Transverse colon (tissue), 4 donors: Measurements from ENCODE around the gene PCDHB5. TPM values are rescaled to one million over a fixed set of nuclear protein-coding genes. Genes with fewer than 3 reads are reported as not detected.
A peak's percentile ranks its signal among the peaks of the same experiment; 100 is the strongest.
"Not testable (repeated sequence)": the region's sequence is repeated elsewhere in the genome, so short reads cannot be mapped to it uniquely, and the experiment has no call there.

Source experiments
- DNase-seq: peaks from one replicate; pipeline ENCODE4 v3.0.0-alpha.2; 2019
- H3K27ac ChIP-seq, 4 donors: fragments of 200-600 bp; sonication (generic); 2 replicates each; pipeline ENCODE4 v1.5.1; 2016 to 2018; ENCODE audit warnings: inconsistent platforms in 4 of 4
- H3K27me3 ChIP-seq: fragments of 200-600 bp; sonication (generic); 2 replicates; pipeline ENCODE4 v1.5.1; 2017; ENCODE audit warnings: inconsistent platforms
- H3K36me3 ChIP-seq, 4 donors: fragments of 200-600 bp; sonication (generic); 2 replicates each; pipeline ENCODE4 v1.5.1; 2017 to 2019; ENCODE audit warnings: inconsistent platforms in 4 of 4
- H3K4me1 ChIP-seq, 4 donors: fragments of 200-600 bp; sonication (generic); 2 replicates each; pipeline ENCODE4 v1.5.1; 2017 to 2020; ENCODE audit warnings: inconsistent platforms in 4 of 4
- H3K4me3 ChIP-seq, 4 donors: fragments of 200-600 bp; sonication (generic); 1 replicate in 1 of 4; 2 replicates in 3 of 4; pipeline versions ENCODE4 v1.5.1 to v1.6.1; 2017 to 2019; ENCODE audit warnings: inconsistent platforms in 4 of 4
- H3K9me3 ChIP-seq, 2 donors: fragments of 200-600 bp; sonication (generic); 2 replicates each; pipeline ENCODE4 v1.5.1; 2017 to 2019; ENCODE audit warnings: inconsistent platforms in 2 of 2
- EP300 ChIP-seq: sonication (generic); formaldehyde crosslinking; IDR thresholded peaks from one replicate; pipeline ENCODE4 v1.6.1; 2017; ENCODE audit warnings: antibody characterized with exemption, low read depth
- POLR2A ChIP-seq: fragments of 450-650 bp; IDR thresholded peaks from one replicate; pipeline ENCODE4 v1.6.1; 2016; ENCODE audit warnings: antibody characterized with exemption, mild to moderate bottlenecking, moderate library complexity
- POLR2AphosphoS5 ChIP-seq, 3 donors: sonication (generic); formaldehyde crosslinking; IDR thresholded peaks; one replicate each; pipeline ENCODE4 v1.6.1; 2016; ENCODE audit warnings: antibody characterized with exemption in 3 of 3
- WGBS, 2 donors: methylation state at CpG; one replicate each; pipeline ENCODE4 v1.1.5; 2018; ENCODE audit warnings: low coverage in 1 of 2; 5-methylcytosine and 5-hydroxymethylcytosine counted together
- in situ Hi-C, 4 donors: fragments of 200-750 bp; cut with MboI; loops; one replicate each; pipeline versions ENCODE4 v1.15.0 to v1.15.1; 2017; ENCODE audit warnings: low sequenced_read_pairs in 3 of 4, low pct_ligation_motif_present in 1 of 4, low pct_unique_long_range_greater_than_20kb in 1 of 4
- intact Hi-C: fragments of 100-400 bp; cut with DNase I; formaldehyde crosslinking; loops from one replicate; pipeline ENCODE4 v1.15.1; 2023; ENCODE audit warnings: low total_unique reads
- total RNA-seq, 4 donors: library from RNA; depleted of rRNA; stranded (reverse); fragments of >200 nt; gene quantifications; one replicate each; pipeline ENCODE4 v1.1.0, GENCODE V29; 2016
- TF ChIP-seq, protein P1 (sequence below), 5 experiments: fragments of 200-600 bp in 3 of 5; fragments of 450-650 bp in 2 of 5; sonication (generic) in 3 of 5; IDR thresholded peaks; 1 replicate in 2 of 5; 2 replicates in 3 of 5; pipeline ENCODE4 v1.5.1; 2016 to 2017; ENCODE audit warnings: antibody characterized with exemption in 5 of 5, inconsistent platforms in 3 of 5, mild to moderate bottlenecking in 2 of 5, moderate library complexity in 1 of 5

PCDHB5 gene
- total RNA-seq, 4 donors from 2014 or later = 1.1 to 3.0 (median 1.3) TPM; not detected in 1

DNA sequence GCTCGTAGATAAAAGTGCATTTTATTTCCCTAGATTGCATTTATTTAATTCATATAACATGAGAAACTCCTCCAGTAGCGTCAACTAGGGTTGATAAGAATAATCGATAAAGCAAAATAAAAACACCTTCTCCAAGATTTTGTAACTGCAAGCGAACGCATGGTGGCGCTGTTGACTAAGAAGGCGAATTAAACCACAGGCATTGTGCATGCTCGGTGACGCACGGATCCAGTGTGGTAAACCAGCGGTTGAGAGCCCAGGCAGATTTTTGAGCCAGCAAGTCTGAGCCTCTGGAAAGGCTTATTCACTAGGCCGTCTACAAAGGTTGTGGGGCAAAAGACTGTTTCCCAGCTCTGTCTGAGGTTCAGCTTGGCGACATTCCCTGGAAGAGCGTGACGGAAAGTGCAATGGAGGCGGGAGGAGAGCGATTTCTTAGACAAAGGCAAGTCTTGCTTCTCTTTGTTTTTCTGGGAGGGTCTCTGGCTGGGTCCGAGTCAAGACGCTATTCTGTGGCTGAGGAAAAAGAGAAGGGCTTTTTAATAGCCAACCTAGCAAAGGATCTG is 34.7 kb upstream of the PCDHB5 start, which contains the start of gene PCDHB3:
TSS of gene PCDHB3 (plus strand) at position 231 of the 563 bp plus-strand sequence. CDS start at position 408, 177 bp downstream.
- Histone ChIP-seq H3K27ac (no peak within 1 kb of the TSS), H3K9me3 (peaks cover 10 to 29% of the 10 kb centered on the region in 2 donors)

DNA sequence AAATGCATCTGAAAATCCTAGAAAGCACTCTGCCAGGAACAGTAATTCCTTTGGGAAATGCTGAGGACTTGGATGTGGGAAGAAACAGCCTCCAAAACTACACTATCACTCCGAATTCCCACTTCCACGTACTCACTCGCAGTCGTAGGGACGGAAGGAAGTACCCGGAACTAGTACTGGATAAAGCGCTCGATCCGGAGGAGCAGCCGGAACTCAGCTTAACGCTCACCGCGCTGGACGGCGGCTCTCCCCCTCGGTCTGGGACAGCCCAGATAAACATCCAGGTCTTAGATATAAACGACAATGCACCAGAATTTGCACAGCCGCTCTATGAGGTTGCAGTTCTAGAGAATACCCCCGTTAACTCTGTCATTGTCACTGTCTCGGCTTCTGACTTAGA is 33.9 kb upstream of the PCDHB5 start:
- Histone ChIP-seq H3K36me3 (no peaks in the 10 kb centered on the region), H3K4me3 (no peak overlapping the region), H3K4me1 (no peaks in the 10 kb centered on the region), H3K27ac (no peak overlapping the region), H3K9me3 (peaks cover 10 to 25% of the 10 kb centered on the region in 2 donors), H3K27me3 (peaks cover 14% of the 10 kb centered on the region)
- WGBS, 2 donors = 69 to 76% methylated on average over 10 to 19 of the region's 20 CpGs
- no peak for DNase-seq
- in situ Hi-C loops (no loop called here), intact Hi-C loops (no loop called here)
- TF ChIP-seq POLR2AphosphoS5 (IDR thresholded peaks at IDR 0.05) (no peak), POLR2A (no peak), EP300 (no peak)
- TF ChIP-seq, protein P1, sequence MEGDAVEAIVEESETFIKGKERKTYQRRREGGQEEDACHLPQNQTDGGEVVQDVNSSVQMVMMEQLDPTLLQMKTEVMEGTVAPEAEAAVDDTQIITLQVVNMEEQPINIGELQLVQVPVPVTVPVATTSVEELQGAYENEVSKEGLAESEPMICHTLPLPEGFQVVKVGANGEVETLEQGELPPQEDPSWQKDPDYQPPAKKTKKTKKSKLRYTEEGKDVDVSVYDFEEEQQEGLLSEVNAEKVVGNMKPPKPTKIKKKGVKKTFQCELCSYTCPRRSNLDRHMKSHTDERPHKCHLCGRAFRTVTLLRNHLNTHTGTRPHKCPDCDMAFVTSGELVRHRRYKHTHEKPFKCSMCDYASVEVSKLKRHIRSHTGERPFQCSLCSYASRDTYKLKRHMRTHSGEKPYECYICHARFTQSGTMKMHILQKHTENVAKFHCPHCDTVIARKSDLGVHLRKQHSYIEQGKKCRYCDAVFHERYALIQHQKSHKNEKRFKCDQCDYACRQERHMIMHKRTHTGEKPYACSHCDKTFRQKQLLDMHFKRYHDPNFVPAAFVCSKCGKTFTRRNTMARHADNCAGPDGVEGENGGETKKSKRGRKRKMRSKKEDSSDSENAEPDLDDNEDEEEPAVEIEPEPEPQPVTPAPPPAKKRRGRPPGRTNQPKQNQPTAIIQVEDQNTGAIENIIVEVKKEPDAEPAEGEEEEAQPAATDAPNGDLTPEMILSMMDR (IDR thresholded peaks at IDR 0.05) = no peak

More for the DNA sequence above, 34.7 kb upstream of the PCDHB5 start, which contains the start of gene PCDHB3:
- intact Hi-C loops = no loop called here
- peaks cover 14% of the 10 kb centered on the region for H3K27me3 ChIP-seq
- no peaks in the 10 kb centered on the region for H3K4me1 ChIP-seq
- 42 to 45% methylated on average over 16 to 19 of the region's 19 CpGs for WGBS, 2 donors
- in situ Hi-C loops = no loop called here
- TF ChIP-seq EP300 = no peak
- no peak for TF ChIP-seq POLR2A
- TF ChIP-seq, protein P1 (IDR thresholded peaks at IDR 0.05) = peak in 1 of 5 experiments; percentile 15
- TF ChIP-seq POLR2AphosphoS5 (IDR thresholded peaks at IDR 0.05) = no peak
- H3K4me3 ChIP-seq = peak within 1 kb of the TSS in 1 of 4 donors; percentile 22
- no peaks in the 10 kb centered on the region for H3K36me3 ChIP-seq
- DNase-seq = no peak

DNA sequence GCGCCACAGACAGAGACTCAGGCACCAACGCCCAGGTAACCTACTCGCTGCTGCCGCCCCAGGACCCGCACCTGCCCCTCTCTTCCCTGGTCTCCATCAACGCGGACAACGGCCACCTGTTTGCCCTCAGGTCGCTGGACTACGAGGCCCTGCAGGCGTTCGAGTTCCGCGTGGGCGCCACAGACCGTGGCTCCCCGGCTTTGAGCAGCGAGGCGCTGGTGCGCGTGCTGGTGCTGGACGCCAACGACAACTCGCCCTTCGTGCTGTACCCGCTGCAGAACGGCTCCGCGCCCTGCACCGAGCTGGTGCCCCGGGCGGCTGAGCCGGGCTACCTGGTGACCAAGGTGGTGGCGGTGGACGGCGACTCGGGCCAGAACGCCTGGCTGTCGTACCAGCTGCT is 32.9 kb upstream of the PCDHB5 start:
- H3K4me1 ChIP-seq, H3K27ac ChIP-seq, H3K36me3 ChIP-seq, DNase-seq, H3K4me3 ChIP-seq, in situ Hi-C loops, intact Hi-C loops: not testable (repeated sequence)
- H3K9me3 ChIP-seq = peaks cover 10 to 25% of the 10 kb centered on the region in 2 donors
- H3K27me3 ChIP-seq = peaks cover 14% of the 10 kb centered on the region
- WGBS, 2 donors = 57% methylated on average over 7 of the region's 39 CpGs; no CpG with 5 or more reads in 1 of the 2 donors

GRCh38 chr5:141102471-141102870 is 32.5 kb upstream of the PCDHB5 start:
- DNase-seq, H3K4me1 ChIP-seq, H3K36me3 ChIP-seq, in situ Hi-C loops, H3K4me3 ChIP-seq, H3K27ac ChIP-seq, intact Hi-C loops: not testable (repeated sequence)
- H3K27me3 ChIP-seq = peaks cover 14% of the 10 kb centered on the region
- 73% methylated on average over 23 of the region's 38 CpGs; no CpG with 5 or more reads in 1 of the 2 donors for WGBS, 2 donors
- H3K9me3 ChIP-seq = peaks cover 10 to 25% of the 10 kb centered on the region in 2 donors

DNA sequence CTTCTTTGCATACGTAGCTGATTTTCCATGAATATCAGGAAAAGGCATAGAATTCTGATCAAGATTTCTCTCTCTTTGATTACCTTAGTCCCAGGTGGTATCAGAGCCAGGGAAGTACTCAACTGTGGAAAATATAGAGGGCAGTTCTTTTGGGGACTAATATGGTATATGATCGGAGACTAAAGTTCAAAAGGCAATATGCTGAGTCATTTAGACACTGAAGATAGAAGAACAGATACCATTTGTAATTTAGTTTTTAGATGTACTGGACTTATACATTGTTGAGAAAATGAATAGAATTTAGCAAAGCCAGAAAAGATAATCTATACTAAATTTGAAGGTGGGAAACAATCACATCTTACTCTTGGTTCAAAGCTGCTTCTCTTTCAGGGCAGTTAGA is 29.7 kb upstream of the PCDHB5 start:
- intact Hi-C loops (no loop called here), in situ Hi-C loops (no loop called here)
- Histone ChIP-seq H3K4me3 (no peak overlapping the region), H3K4me1 (no peaks in the 10 kb centered on the region), H3K9me3 (peaks cover 16 to 18% of the 10 kb centered on the region in 2 donors), H3K36me3 (no peaks in the 10 kb centered on the region), H3K27ac (no peak overlapping the region), H3K27me3 (no peaks in the 10 kb centered on the region)
- DNase-seq = no peak
- WGBS, 2 donors = 70 to 93% methylated on average over 2 of the region's 2 CpGs
- TF ChIP-seq, protein P1 (IDR thresholded peaks at IDR 0.05) = no peak
- TF ChIP-seq EP300 (no peak), POLR2A (no peak), POLR2AphosphoS5 (IDR thresholded peaks at IDR 0.05) (no peak)
